Kidney glomerular epithelial cell (primary cell): ENCODE data around the gene TFAP2D.

Experiments
- DNase-seq: peaks from one replicate; lab custom pipeline; 2025; lab: John Stamatoyannopoulos, UW

The TFAP2D gene

DNA sequence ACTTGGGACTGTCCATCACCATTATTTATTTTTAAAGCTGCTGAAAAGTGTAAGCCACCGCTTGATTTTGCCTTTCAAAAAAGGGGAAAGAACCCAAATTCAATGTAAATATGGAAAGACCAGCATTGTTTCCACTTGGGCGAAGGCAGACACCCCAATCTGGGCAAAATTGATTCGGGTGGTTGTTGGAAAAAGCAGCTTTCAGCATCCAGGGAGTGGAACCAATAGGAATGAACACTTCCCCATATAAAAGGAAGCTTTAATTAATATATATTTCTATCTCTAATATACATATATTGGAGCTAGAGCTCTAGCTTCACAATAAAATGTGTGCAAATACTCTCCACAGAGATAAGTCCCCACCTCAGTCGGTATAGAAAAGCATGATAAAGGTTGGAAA lies at the start of gene TFAP2D:
Gene TFAP2D (plus strand): TSS at position 301 of the 400 bp plus-strand sequence. CDS start 530 bp downstream, outside the sequence.
- no peak for DNase-seq

DNA sequence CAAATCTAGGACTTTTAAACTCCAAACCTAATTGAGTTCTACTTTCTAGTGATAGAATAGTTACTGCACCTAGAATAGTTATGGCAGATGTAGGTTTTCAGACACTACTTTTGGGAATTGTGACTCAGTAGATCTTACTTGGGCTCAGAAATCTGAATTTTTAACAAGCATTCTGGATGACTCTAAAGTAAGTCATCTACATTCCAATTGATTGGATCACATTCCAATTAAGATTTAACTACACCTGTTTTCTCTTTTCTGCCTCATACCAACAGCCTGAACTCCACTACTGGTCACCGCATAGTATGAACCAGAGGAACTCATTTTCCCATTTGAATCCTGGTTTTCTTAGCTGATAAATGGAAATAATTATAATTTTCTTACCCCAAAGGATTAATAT lies 49.5 kb upstream of the TFAP2D start:
- no peak for DNase-seq

DNA sequence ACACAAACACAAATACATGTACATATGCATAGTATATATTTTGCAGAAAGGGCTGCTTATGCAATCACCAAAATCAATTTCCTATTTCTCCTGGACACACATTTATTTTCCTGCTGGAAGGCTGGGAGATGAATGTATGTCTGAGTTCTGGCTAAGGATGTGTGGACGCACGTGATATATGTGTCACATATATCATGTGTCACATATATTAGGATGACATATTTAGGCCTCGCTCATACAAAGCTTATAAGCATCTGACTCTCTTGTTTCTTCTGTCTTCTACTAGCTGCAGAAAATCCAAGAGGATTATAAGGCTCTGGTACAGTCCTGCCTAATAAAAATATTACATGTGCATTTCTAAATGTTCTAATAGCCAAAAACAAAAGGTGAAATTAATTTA lies 47.2 kb upstream of the TFAP2D start:
- DNase-seq, result no peak

DNA sequence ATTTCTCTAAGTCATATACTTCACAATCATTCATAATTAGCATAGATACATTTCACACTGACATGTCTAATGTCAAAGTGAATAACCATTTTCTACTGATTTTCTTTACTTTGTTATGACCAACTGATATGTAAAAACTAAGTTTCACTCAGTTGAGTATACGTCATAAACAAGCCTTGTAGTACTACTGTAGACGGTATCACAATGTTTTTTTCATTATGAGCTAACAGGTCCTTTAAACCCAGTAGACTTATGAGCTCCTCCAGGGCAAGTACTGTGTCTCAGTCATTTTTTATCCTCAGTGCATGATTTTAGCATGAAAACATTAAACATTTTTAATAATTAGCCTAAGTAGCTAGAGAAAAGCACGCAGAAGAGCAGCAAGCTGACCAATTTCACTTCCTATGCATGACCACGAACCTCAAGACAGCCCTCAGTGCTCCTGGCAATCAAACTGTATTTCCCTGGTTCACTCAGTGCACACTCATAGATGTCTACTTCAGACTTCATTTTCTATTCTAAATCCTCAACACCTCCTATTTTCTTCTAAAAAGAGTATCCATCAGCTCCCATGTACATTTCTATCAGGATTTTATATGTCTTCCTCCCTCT lies 32.0 kb upstream of the TFAP2D start:
- no peak for DNase-seq

DNA sequence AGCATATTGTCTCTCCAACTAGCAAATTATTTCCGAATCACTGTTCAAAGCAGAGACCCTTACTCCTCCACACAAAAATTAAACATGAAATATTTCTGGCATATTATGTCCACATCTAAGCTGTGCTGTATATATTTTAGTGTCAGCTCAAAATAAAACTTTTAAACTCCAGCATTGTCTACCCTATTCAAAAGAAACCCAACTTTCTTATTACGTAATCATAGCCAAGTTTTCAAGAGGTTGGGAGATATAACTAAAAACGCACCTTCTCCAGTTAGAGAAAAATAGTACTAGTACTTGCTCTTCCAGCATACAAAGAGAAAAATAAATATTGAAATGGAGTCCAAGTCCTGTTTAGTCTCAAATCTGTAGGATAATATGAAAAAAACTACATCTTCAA lies 24.1 kb upstream of the TFAP2D start:
- no peak for DNase-seq

DNA sequence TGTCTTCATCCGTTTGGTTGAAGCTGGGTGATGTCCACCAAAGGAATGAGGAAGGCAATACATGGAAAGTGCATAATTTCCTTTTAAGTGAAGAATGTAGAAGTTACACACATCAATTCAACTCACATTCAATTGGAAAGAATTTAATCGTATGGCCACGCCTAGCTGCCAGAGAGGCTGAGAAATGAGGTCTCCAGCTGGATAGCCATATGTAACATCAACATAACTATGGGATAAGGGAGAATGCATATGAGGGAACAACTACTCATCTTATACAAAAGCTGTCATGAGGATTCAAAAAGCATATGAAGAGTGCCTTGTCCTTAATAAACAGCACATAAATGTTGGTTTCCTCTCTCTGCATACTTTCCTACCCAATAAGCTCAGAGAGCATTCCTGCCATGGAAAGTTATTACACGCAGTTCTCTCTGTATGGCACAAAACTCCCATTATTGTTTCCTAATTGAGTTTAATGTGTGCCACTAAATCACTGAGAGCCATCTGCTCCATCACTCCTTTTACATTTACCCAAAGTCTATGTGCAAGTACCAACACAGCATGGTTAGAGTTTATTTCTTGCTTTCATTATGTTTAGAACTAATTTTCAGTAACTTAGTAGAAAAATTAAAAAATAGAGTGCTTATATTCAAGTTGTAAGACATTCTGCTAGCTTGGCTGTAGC lies 21.4 kb upstream of the TFAP2D start:
- no peak for DNase-seq

DNA sequence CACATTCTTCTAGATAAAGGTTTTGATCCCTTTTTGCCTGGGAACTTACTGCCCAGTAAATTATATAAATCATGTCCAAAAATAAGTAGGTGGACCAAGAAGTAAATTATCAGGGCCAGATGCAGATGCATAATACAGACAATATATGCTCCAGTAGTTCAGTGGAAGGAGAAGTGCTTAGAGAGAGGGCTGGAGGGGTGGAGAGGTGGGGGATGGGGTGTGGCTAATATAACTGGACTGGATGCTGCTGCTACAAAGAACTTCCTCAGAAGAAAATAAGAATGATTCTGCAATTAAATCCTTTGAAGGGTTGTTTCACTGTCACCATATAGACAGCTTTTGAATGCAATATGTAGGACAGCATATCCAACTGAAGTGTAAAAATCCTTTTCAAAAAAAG lies 14.8 kb upstream of the TFAP2D start:
- no peak for DNase-seq

DNA sequence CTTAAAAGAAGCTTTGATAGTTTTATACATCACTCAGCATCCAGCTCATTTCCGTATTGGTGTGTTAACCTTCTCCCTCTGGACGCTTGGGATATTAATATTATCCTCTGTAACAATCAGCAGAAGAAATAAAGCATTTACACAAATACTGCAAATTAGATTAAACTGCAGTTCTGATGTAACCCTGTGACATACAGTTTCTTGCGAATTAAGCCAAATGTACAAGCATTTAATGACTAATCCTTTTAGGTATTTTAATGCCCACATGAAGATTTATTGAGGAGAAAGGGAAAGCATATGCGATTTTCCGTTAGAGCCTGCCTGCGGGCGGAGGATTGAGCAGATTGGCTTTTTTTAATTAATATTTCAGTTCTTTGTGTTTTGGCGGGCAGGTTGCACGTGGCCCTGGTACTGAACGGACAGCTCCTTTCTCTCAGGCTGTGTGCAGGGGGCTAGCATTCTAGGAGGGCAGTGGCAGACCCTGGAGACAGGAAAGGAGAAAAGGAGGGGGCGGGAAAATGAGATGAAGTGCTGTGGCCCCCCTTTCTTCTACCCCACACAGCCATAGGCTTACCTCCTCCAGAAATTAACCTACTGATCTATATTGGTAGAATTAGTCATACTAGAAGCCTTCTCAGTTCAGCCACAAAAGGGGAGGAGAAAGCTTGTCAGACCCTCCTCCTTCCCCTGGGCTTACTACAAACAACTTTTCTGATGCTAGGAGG lies 14.1 kb upstream of the TFAP2D start:
- DNase-seq, result no peak

DNA sequence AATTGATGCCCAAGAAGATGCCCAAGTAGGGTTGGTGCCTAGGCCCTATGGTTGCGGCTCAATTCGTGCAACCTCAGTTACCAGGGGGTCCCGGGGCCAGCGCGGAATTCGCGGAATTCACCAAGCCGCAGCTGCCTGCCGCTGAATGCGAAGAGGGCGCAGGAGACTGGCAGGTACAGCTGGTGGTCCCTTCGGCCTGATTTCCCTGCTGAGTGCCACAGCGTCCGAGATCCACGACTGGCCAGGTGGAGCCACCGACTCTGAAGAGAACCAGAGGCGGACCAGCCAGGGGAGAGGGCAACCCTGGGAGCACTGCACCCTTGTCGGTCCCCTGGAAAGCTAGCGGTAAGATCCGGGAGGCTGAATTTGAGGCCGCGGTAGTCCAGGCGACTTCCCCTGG lies 6.8 kb upstream of the TFAP2D start:
- DNase-seq, result no peak

DNA sequence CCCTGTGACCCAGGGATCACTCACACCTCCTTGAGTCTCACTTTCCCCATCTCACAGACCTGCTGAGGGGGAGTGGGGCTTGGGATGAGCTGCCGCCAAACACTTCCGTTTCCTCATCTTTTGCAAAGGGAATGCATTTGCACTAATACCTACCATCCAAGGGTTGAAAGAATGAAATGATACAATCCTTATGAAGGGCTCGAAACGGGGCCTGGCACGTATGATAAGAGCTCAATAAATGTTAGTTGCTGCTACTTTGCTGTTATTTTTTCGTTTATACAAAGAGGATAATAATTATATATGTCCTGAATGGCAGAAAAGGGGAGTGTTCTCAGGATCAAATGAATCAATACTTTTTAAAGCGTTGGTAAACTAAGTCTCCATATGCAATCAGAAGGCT lies 6.1 kb upstream of the TFAP2D start:
- DNase-seq, result no peak

DNA sequence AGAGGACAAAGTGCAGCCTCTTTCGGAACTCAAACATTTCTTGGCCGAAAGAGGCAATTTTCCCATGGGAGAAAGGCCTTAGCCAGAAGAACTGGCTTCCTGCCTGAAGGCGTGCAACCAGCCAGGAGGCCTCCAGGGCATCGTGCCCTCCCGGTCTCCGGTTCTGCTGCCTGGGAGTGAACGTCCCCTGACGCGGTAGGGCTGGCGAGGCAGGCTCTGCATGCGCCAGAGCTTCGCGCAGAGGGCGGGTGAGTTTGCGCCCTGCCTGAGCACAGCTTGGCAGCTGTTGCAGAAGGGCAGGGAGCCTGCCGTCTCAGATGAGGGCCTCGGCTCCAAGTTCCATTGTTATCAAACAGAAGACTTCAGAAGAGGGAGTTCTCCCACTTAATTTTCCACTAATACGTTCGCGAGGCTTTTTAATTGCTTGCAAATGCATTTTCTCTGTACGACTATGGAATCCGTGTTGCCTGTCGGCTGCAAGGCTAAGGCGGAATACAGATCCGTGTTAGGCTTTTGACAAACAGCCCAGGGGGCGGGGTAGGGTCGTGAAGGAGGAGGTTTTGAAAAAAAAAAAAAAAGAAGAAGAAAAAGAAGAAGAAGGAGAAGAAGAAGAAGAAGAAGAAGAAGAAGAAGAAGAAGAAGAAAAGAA lies 5.5 kb upstream of the TFAP2D start:
- DNase-seq, result no peak

DNA sequence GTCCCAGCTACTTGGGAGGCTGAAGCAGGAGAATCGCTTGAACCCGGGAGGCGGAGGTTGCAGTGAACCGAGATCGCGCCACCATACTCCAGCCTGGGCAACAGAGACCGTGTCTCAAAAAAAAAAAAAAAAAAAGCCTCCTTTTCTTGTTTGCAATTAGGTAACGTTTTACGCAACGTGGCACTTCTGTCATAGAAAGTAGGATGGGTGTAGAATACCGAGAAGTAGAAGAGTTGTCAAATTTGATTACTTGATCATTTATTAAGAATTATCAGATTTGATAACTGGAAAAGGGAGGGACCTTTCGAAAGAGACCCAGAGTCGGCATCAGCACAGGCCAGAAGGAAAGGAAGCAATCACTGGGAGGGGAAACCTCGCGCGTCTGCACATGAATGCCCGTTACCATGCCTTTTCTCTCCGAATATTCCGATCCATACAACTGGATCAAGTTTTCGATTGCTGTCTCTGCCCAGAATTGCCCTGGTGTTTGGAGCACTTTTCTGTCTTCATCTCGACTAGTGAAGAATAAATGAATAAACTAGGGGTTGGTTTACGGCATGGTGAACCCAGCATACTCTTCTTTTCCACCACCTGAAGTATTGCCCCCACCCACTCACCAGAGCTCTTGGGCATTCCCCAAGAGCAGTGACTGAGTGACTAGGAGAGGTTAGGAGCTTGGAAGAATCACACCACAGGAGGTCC lies 4.5 kb upstream of the TFAP2D start:
- DNase-seq, result no peak

DNA sequence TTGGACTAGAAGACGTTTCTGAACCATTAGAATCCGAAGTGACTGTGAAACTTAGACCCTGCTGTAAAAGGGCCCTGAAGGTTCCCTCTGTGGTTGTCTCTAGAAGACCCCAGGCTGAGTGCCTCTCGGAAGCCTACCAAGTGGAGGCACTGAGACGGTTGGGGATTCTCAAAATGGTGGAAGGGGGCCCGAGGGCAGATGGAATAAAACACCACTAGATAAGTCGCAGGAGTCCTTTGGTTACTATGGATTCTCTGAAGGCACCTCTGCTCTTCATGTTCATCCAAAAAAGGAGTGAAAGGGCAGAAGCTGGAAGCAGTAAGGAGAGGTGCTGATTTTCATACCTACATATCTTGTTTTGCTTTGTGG lies 4.0 kb upstream of the TFAP2D start:
- no peak for DNase-seq

DNA sequence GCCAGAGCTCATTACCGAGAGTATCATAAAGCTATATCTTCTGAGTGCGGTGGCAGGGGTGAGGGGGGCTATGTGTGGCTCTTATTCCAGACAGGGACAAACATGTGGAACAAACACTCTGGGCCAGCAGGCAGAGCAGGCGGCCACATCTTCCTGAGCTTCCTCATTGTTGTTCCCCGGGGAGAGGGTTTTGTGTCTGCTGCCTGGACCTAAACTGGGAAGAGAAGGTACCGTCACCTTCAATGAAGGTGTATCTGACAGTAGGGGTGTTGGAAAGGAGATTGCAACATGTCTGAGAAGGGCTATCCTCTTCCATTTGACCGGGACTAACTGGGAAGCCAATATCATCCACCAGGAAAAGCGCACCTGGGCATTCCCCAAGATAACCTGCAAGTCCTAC lies 1.6 kb upstream of the TFAP2D start:
- DNase-seq, result no peak

DNA sequence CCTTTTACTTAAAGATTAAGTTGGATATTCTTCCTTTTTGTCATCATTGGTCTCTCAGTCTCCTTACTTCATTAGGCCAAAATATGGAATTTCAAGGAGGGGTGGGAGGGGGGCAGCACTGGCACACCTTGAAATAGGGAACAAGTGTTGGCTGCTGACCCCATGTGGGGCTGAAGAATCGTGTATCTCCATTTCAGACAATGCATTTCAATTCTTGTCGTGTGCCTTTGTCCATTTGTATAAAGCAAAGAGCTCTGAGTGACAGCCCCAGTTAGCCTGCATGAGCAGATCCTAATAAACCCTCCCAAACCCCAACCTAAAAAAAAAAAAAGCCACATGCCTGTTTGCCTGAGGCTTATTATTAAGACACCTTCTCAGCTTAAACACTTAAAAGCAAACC lies 1.0 kb upstream of the TFAP2D start:
- DNase-seq, result no peak

DNA sequence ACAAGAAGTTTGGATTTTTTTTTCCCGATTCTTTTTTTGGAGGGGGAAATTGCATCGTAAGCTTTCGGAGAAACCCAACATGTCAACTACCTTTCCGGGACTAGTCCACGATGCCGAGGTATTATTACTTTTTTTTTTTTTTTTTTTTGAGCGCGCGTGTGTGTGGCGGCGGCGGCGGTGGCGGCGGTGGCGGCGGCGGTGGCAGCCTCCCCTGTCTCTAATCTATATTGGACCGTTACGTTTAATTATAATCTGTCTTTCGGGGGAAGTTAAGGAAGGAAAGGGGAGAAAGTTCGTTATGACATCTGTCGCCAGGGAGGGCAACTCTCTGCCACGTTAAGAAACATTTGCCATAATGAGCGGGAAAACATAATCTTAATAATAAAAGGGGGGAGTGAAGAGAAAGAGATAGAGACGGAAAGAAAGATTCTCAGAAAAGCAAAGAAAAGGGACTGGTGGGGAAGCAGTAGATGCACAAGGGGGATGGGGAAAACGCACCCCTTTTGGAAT lies 706 bp downstream of the TFAP2D start:
- no peak for DNase-seq

DNA sequence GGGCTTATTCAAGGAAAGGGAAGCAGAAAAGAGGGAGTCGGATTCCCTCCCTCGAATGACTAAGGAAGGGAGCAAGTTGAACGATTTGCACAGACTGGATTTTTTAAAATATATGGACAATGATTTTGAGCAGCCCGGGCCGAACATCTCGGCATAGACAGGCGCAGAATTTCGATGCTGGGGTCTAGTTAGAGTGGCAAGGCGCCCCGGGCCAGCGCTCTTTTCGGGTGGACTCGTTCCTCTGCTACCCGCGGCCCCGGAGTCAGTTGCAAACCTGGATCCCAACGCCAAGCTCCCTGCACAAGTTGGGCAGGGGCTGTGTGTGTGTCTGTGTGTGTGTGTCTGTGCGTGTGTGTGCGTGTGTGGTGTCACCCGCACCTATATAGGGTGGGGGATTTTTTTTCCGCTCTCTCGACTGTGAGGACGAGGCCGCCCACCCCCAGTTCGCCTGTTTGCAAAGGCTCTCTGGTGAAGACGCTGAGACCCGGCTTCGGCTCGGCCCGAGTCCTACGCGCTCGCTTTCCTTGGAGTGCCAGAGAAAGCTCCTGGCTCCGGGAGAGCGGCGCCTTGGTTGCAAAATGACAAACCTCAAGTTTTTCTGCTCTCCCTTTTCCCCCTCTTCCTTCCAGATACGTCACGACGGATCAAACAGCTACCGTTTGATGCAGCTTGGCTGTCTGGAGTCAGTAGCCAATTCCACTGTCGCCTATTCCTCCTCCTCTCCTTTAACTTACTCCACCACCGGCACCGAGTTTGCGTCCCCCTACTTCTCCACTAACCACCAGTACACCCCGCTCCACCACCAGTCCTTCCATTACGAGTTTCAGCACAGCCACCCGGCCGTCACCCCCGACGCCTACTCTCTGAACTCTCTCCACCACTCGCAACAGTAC lies 1.4 kb downstream of the TFAP2D start:
- DNase-seq, result no peak

DNA sequence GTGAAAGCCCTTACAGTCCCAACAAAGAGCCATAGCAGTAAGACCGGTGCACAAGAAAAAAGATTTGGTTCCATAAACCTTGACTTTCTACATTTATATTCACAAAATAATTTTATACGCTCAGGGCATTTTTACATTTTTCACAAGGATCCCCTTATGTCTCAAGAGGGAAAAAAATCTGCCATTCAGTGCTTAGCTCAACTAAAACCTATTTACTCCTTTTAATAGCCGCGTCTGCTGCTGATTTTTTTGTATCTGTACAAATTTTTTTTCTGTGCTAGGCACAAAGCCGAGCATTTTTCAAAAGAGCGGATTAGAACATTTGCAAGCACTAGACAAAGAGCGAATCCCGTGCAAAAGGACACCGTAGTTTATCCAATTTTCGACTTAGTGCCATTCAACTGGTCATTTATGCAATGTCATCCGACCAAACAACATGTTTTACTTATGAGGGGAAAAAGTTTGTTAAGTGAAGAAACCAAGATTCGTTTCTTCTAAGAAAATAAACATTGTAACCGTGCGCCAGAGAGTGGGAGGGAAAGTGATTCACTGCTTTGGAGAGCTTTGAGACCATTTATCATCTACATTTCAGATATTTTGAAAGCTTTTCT lies 3.7 kb downstream of the TFAP2D start:
- DNase-seq, result no peak

DNA sequence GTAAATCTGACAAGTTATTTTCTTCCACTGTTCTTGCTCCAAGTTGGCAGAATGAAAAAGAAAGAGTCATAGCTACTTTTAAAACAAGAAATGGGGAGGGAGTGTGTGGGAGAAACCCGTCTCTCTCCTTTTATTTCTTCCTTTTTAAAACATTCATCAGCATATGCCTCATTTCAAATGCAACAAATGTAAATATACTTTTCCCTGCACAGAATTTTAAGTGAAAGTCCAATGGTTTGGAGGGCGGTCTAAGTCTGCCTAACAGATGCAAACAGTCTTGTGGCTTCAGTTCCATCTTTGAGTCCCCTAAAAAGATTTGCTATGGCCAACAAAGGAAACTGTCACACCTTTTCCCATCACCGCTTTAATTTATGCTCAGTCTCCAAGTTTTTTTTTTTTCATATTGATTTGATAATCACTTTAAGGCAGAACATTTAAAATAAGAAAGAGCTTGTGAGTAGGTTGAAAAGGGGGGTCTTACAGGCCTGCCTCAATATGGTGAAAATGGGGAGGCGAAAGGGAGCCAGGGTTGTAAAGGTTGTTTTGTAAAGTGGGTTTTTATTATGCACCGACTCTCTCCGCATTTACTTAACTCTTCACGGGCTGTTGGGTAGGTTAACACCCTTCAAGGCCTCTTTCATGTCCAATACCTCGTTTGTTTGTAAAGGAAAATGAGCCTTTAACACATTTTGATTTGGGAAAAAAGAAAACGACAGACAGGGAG lies 4.6 kb downstream of the TFAP2D start:
- DNase-seq, result no peak

DNA sequence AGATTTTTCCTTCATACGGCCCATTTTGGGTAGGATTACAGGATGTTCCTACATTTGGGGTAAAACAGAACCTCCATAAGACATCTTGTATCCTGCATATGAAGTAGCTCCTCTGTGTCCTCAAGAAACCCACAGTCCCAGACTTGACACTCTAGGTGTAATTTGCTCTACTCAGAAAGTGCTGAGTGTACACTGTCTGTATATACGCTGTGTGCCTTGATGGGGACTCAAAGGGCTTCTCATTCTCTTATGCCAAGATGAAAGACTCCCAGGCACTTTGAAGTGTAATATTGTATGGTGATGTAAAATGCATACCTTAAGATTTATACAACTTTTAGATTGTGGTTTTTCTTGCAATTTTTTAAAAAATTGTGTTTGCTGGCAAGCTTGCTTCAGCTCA lies 5.2 kb downstream of the TFAP2D start:
- DNase-seq, result no peak
